OCI-LY3 (cell line): Measurements from ENCODE around the gene PNKP.

Experiments used
- EZH2phosphoT487 ChIP-seq: fragments of 200-600 bp; shearing (Covaris generic); IDR thresholded peaks from 2 replicates; pipeline ENCODE4 v1.6.1; 2018; ENCODE audit warnings: antibody characterized with exemption, mixed run types, low read depth
- TF ChIP-seq, protein P1 (sequence below): fragments of 200-600, 300-600 bp; sonication (generic); IDR thresholded peaks from 2 replicates; pipeline ENCODE4 v1.5.1; 2014; ENCODE audit warnings: antibody characterized with exemption, low read length, low read depth

DNA sequence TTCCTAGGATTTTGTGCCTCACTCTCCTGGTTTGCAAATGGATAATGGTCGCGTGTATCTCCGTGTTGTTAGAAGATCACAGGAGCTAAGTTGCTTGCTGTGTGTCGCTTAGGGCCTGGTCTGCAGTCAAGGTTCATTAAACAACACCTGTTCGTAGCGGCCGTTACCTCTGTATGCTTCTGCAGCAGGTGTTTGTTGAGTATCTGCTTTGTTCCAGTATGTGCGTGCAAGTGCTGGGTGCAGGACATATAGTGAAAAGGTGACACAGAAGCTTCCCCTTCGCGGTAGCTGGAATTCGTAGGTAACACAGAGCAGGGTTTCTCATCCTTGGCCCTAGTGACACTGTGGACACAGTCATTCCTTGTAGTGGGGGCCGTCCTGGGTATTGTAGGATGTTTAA, 43.9 kb downstream of the PNKP start:
- TF ChIP-seq, protein P1, sequence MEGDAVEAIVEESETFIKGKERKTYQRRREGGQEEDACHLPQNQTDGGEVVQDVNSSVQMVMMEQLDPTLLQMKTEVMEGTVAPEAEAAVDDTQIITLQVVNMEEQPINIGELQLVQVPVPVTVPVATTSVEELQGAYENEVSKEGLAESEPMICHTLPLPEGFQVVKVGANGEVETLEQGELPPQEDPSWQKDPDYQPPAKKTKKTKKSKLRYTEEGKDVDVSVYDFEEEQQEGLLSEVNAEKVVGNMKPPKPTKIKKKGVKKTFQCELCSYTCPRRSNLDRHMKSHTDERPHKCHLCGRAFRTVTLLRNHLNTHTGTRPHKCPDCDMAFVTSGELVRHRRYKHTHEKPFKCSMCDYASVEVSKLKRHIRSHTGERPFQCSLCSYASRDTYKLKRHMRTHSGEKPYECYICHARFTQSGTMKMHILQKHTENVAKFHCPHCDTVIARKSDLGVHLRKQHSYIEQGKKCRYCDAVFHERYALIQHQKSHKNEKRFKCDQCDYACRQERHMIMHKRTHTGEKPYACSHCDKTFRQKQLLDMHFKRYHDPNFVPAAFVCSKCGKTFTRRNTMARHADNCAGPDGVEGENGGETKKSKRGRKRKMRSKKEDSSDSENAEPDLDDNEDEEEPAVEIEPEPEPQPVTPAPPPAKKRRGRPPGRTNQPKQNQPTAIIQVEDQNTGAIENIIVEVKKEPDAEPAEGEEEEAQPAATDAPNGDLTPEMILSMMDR, result no peak
- TF ChIP-seq EZH2phosphoT487, result no peak
